C4-2B (cell line): ENCODE results near the gene KCNMA1.

Source experiments
- CTCF ChIP-seq: fragments of 450-650 bp; conservative IDR thresholded peaks from 2 replicates; pipeline ENCODE4 v1.5.1; 2017; ENCODE audit warnings: mild to moderate bottlenecking
- ZFX ChIP-seq: fragments of 450-650 bp; IDR thresholded peaks from 2 replicates; pipeline ENCODE4 v1.6.1; 2017

- TF ChIP-seq CTCF (no peak), ZFX (no peak)
Observed at GRCh38 chr10:77230194-77230593, 407.4 kb downstream of the KCNMA1 start.
